Astrocyte (in vitro differentiated cells and primary cell): ENCODE data around the gene CADM1.

Experiments
- CTCF ChIP-seq: IDR thresholded peaks from 2 replicates; pipeline ENCODE4 v1.5.1; 2011; ENCODE audit warnings: low read depth, mild to moderate bottlenecking, inconsistent platforms, low read length, moderate library complexity; ENCODE audit not compliant: insufficient read depth
- EZH2 ChIP-seq: IDR thresholded peaks from 2 replicates; pipeline ENCODE4 v1.6.1; 2012; ENCODE audit warnings: mild to moderate bottlenecking, low read length, inconsistent platforms; ENCODE audit not compliant: insufficient read depth

GRCh38 chr11:115202900-115203552 lies 301.2 kb downstream of the CADM1 start:
- no peak for TF ChIP-seq CTCF
- TF ChIP-seq EZH2, result no peak
